Thyroid gland (tissue), 4 donors: Measurements from ENCODE around the gene PIBF1.

Experiments used
- POLR2A ChIP-seq, 2 donors: fragments of 450-650 bp; IDR thresholded peaks; one replicate each; pipeline ENCODE4 v1.6.1; 2017; ENCODE audit warnings: antibody characterized with exemption in 2 of 2, mild to moderate bottlenecking in 2 of 2, moderate library complexity in 1 of 2
- TF ChIP-seq, protein P1 (sequence below), 6 experiments: fragments of 200-600 bp in 3 of 6; fragments of 450-650 bp in 3 of 6; sonication (generic) in 3 of 6; IDR thresholded peaks; one replicate each; pipeline ENCODE4 v1.5.1; 2016 to 2019; ENCODE audit warnings: antibody characterized with exemption in 6 of 6, mild to moderate bottlenecking in 2 of 6, inconsistent platforms in 1 of 6, moderate library complexity in 1 of 6

DNA sequence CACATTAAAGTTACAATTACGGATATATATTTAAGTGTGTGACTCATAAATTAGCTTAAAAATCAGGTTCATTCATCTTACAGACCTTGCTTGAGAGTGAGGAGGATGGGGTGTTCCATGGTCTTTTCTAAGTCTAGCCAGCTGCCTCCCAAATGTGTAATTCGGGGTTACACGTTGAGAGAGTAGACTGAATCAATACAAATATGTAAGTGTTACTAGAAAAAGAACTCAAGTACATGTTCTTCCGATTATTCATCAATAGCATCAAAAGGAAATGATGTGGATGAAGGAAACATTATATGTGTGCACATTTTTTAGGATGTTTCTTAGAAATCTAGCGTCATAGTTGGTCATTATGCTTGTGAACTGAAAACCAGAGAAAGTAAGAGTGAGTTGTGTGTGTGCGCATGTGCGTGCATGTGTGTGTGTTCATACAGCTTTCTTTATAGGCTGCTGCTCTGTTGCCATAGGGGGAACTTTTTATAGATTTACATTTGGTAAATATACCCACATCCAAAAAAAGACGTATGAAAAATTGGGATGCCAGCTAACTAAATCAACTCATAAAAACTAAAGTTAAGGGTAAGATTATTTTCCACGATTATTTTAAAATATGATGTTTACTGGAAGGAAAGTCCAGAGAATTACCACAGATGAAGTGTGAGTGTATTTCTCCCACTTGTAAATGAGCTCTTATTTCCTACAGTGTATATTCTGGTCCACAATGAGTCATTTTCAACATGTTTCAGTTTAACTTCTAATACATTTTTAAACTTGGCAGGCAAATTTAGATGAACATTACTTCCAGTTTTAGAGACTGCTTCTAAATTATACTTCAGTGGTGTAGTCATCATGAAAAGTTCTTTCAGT is 82.4 kb downstream of the PIBF1 start:
- TF ChIP-seq, protein P1, sequence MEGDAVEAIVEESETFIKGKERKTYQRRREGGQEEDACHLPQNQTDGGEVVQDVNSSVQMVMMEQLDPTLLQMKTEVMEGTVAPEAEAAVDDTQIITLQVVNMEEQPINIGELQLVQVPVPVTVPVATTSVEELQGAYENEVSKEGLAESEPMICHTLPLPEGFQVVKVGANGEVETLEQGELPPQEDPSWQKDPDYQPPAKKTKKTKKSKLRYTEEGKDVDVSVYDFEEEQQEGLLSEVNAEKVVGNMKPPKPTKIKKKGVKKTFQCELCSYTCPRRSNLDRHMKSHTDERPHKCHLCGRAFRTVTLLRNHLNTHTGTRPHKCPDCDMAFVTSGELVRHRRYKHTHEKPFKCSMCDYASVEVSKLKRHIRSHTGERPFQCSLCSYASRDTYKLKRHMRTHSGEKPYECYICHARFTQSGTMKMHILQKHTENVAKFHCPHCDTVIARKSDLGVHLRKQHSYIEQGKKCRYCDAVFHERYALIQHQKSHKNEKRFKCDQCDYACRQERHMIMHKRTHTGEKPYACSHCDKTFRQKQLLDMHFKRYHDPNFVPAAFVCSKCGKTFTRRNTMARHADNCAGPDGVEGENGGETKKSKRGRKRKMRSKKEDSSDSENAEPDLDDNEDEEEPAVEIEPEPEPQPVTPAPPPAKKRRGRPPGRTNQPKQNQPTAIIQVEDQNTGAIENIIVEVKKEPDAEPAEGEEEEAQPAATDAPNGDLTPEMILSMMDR (IDR thresholded peaks at IDR 0.05): no peak
- TF ChIP-seq POLR2A (IDR thresholded peaks at IDR 0.05): no peak
